Calu3 (cell line): ENCODE results near the gene BEGAIN. TPM values are rescaled to one million over a fixed set of nuclear protein-coding genes. Genes with fewer than 3 reads are reported as not detected.
A peak's percentile ranks its signal among the peaks of the same experiment; 100 is the strongest.

Source experiments
- Bru-seq: library from RNA; stranded (reverse); fragments of 400-500 nt; gene quantifications from one replicate; lab custom pipeline; 2021; lab: Mats Ljungman, UMichigan
- BruChase-seq, 2 experiments: library from RNA; stranded (reverse); fragments of 400-500 nt; gene quantifications; one replicate each; lab custom pipeline; 2021; lab: Mats Ljungman, UMichigan
- BruUV-seq: library from RNA; stranded (reverse); fragments of 400-500 nt; replicated peaks from 2 replicates; lab custom pipeline; 2021; lab: Mats Ljungman, UMichigan
- CTCF ChIA-PET: fragments of 300-600 bp; sonication (Branson Sonifier 250); formaldehyde crosslinking; loops from one replicate; lab custom pipeline; 2022; ENCODE audit warnings: antibody characterized with exemption; lab: Charles Lee
- DNase-seq: peaks from one replicate; pipeline ENCODE4 v3.0.0; 2022
- H3K27ac Mint-ChIP-seq: one replicate; pipeline ENCODE4 v1.8.0; 2022; ENCODE audit warnings: mixed read lengths; ENCODE audit not compliant: unreplicated experiment
- H3K27me3 Mint-ChIP-seq: one replicate; pipeline ENCODE4 v1.8.0; 2022; ENCODE audit warnings: mixed read lengths; ENCODE audit not compliant: unreplicated experiment
- H3K36me3 Mint-ChIP-seq: one replicate; pipeline ENCODE4 v1.8.0; 2022; ENCODE audit warnings: mild to moderate bottlenecking, moderate library complexity, mixed read lengths; ENCODE audit not compliant: insufficient read depth, unreplicated experiment
- H3K4me1 Mint-ChIP-seq: one replicate; pipeline ENCODE4 v1.8.0; 2022; ENCODE audit warnings: mild to moderate bottlenecking, low read depth, mixed read lengths; ENCODE audit not compliant: unreplicated experiment
- H3K4me3 Mint-ChIP-seq: one replicate; pipeline ENCODE4 v1.8.0; 2022; ENCODE audit warnings: mild to moderate bottlenecking, low read depth, moderate library complexity, mixed read lengths; ENCODE audit not compliant: unreplicated experiment
- H3K9me3 Mint-ChIP-seq: one replicate; pipeline ENCODE4 v1.8.0; 2022; ENCODE audit warnings: low read depth, mixed read lengths; ENCODE audit not compliant: unreplicated experiment
- intact Hi-C: fragments of 100-400 bp; cut with micrococcal nuclease; formaldehyde crosslinking; loops from one replicate; pipeline ENCODE4 v1.10.0; 2022; ENCODE audit not compliant: unreplicated experiment
- long read RNA-seq: library from polyadenylated mRNA; stranded (forward); transcript quantifications from one replicate; pipeline ENCODE4 v2.0.0, GENCODE V29; 2022
- total RNA-seq: library from RNA; stranded (reverse); gene quantifications from 2 replicates; pipeline ENCODE4 v1.2.3, GENCODE V29; 2022
- TF ChIP-seq, protein P1 (sequence below): fragments of 200-600 bp; IDR thresholded peaks from one replicate; pipeline ENCODE4 v1.8.0; 2022; ENCODE audit warnings: antibody characterized with exemption; ENCODE audit not compliant: unreplicated experiment

BEGAIN gene, protein sequence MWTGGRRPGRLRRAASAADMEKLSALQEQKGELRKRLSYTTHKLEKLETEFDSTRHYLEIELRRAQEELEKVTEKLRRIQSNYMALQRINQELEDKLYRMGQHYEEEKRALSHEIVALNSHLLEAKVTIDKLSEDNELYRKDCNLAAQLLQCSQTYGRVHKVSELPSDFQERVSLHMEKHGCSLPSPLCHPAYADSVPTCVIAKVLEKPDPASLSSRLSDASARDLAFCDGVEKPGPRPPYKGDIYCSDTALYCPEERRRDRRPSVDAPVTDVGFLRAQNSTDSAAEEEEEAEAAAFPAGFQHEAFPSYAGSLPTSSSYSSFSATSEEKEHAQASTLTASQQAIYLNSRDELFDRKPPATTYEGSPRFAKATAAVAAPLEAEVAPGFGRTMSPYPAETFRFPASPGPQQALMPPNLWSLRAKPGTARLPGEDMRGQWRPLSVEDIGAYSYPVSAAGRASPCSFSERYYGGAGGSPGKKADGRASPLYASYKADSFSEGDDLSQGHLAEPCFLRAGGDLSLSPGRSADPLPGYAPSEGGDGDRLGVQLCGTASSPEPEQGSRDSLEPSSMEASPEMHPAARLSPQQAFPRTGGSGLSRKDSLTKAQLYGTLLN
- 0.26 and 0.37 TPM in 2 replicates for total RNA-seq
- percentile 14 among the genes with signal in this experiment for Bru-seq, nascent RNA
- percentile 16 among the genes with signal in this experiment for BruChase-seq, experiment 1, labeled RNA remaining after a 6-hour chase
- BruChase-seq, experiment 2, labeled RNA remaining after a 2-hour chase, result percentile 23 among the genes with signal in this experiment
- long read RNA-seq, partial matches to known transcripts, result 0 of 3 reads
- long read RNA-seq, other reads (novel, unspliced or antisense), result 3 of 3 reads

DNA sequence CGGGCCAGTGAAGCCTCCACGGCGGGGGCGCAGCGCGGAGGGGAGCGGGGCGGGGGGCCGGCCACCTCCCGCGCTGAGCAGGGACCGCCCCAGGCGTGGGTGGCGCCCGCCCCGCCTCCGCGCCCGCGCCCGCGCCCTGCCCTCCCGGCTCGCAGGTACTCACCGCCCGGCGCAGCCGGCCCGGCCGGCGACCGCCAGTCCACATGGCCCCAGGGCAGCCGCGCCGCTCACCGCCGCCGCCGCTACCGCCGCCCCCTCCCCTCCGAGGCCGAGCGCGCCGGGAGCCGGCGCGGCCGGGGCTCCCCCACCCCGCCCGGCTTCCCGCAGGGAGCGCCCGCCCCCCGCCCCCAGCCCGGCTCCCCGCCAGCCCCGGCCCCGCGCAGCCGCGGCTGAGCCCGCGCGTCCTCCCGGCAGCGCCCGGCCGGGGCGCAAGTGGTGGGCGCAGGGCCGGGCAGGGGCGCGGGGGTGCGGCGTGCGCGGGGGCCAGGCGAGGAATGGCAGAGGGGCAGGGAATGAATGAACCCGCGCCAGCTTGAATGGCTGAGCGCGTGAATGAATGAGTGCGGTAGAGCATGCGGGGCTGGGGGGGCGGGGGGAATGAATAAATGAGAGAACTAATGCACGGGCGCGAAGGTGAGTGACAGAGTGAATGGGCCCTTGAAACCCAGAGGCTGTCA lies at the start of gene BEGAIN:
BEGAIN (minus strand) TSS at position 332 of the 677 bp plus-strand sequence; CDS start at position 205, 127 bp downstream.
- Mint-ChIP-seq H3K9me3 (no peaks in the 10 kb centered on the region), H3K27me3 (peaks cover 72% of the 10 kb centered on the region), H3K27ac (no peak within 1 kb of the TSS), H3K4me1 (no peaks in the 10 kb centered on the region), H3K36me3 (no peaks in the 10 kb centered on the region), H3K4me3 (peak within 1 kb of the TSS; percentile 60)
- BruUV-seq, result no TSS peak
- DNase-seq, result peak; percentile 52
- CTCF ChIA-PET, result no interaction called here
- intact Hi-C loops, result no loop called here
- TF ChIP-seq, protein P1, sequence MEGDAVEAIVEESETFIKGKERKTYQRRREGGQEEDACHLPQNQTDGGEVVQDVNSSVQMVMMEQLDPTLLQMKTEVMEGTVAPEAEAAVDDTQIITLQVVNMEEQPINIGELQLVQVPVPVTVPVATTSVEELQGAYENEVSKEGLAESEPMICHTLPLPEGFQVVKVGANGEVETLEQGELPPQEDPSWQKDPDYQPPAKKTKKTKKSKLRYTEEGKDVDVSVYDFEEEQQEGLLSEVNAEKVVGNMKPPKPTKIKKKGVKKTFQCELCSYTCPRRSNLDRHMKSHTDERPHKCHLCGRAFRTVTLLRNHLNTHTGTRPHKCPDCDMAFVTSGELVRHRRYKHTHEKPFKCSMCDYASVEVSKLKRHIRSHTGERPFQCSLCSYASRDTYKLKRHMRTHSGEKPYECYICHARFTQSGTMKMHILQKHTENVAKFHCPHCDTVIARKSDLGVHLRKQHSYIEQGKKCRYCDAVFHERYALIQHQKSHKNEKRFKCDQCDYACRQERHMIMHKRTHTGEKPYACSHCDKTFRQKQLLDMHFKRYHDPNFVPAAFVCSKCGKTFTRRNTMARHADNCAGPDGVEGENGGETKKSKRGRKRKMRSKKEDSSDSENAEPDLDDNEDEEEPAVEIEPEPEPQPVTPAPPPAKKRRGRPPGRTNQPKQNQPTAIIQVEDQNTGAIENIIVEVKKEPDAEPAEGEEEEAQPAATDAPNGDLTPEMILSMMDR, result no peak

DNA sequence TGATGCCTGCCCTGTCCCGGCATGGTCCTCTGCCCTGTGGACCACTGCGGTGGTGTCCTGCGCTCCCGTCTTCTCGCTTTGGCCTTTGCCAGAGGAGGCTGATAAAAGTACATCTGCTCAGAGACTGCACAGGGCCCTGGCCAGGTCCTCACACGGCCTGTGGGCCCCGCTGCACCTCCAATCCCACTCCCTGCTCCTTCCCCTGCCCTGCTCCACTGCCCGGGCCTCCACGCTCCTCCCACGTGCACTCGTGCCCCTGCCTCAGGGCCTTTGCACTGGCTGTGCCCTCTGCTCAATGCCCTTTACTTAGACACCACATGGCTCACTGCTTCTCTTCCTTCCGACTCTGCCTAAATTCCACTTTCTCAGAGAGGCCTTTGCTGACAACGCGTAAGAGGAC lies 49.3 kb upstream of the BEGAIN start:
- H3K27me3 Mint-ChIP-seq, result peaks cover 56% of the 10 kb centered on the region
- no peaks in the 10 kb centered on the region for H3K4me1 Mint-ChIP-seq
- no TSS peak for BruUV-seq
- no peak overlapping the region for H3K27ac Mint-ChIP-seq
- no peaks in the 10 kb centered on the region for H3K9me3 Mint-ChIP-seq
- TF ChIP-seq, protein P1, result no peak
- intact Hi-C loops, result no loop called here
- no peaks in the 10 kb centered on the region for H3K36me3 Mint-ChIP-seq
- H3K4me3 Mint-ChIP-seq, result no peak overlapping the region
- DNase-seq, result no peak
- CTCF ChIA-PET, result no interaction called here

DNA sequence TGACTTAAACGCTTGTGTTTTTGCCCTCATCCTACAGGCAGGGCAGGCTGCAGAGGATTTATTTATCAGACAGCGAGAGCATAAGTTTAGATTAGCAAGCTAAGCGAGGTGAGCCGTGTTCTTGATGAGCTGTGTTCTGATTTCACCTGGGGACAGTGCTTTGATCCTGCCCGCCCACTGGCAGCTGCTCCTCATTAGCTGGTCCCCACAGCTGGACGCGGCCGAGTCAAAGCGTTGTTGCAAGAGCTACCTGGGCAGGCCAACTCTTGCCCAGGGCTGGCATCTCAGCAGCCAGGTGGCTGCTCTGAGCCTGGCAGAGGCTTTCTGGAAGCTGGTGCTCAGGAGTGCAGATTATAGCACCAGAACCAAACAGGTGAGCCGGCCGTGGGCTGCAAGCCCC lies 46.8 kb upstream of the BEGAIN start:
- Mint-ChIP-seq H3K9me3 (no peaks in the 10 kb centered on the region), H3K36me3 (no peaks in the 10 kb centered on the region), H3K4me3 (no peak overlapping the region), H3K4me1 (no peaks in the 10 kb centered on the region), H3K27me3 (peaks cover 78% of the 10 kb centered on the region), H3K27ac (no peak overlapping the region)
- TF ChIP-seq, protein P1, result no peak
- BruUV-seq, result no TSS peak
- DNase-seq, result no peak
- intact Hi-C loops, result no loop called here
- CTCF ChIA-PET, result no interaction called here

DNA sequence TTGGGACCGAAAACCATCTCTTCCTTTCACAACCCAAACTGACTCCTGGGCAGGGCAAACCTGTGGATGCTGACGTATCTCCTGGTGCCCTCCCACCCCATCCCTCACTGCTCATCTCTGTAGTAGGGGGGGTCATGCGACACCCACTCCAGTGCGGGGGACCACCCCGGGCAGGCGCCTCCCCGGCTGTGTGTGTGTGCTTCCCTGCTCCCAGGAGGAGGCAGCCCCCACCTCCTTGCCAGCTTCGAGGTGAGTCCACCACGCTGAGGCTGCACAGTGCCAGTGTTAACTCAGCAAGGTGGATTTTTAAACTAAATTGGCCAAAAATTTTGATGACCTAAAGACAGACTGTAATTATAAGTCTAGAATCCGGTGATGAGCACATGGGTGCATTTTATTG lies 46.2 kb upstream of the BEGAIN start:
- intact Hi-C loops, result no loop called here
- H3K27me3 Mint-ChIP-seq, result peaks cover 84% of the 10 kb centered on the region
- no peak for DNase-seq
- BruUV-seq, result no TSS peak
- no peak overlapping the region for H3K27ac Mint-ChIP-seq
- CTCF ChIA-PET, result no interaction called here
- no peaks in the 10 kb centered on the region for H3K4me1 Mint-ChIP-seq
- no peaks in the 10 kb centered on the region for H3K9me3 Mint-ChIP-seq
- H3K4me3 Mint-ChIP-seq, result no peak overlapping the region
- H3K36me3 Mint-ChIP-seq, result no peaks in the 10 kb centered on the region
- TF ChIP-seq, protein P1, result no peak
